AG09309 (cell line): Measurements from ENCODE around the gene POLD2.

ENCODE experiments used
- DNase-seq: peaks from one replicate; pipeline ENCODE4 v3.0.0-alpha.2; 2010; ENCODE audit warnings: low read depth
- H3K4me3 ChIP-seq: 2 replicates; pipeline ENCODE4 v1.5.1; 2011; ENCODE audit warnings: mild to moderate bottlenecking, low read depth, low read length, moderate library complexity; ENCODE audit not compliant: control insufficient read depth
- CTCF ChIP-seq: IDR thresholded peaks from 2 replicates; pipeline ENCODE4 v1.5.1; 2011; ENCODE audit warnings: mild to moderate bottlenecking, low read depth, low read length, inconsistent platforms; ENCODE audit not compliant: insufficient read depth, control insufficient read depth; ENCODE audit errors: missing control alignments

The POLD2 gene

GRCh38 chr7:44086627-44087026 is 36.7 kb downstream of the POLD2 start:
- no peak for TF ChIP-seq CTCF
- no peak overlapping the region for H3K4me3 ChIP-seq
- no peak for DNase-seq

- TF ChIP-seq CTCF: peak; percentile 13
- H3K4me3 ChIP-seq: no peak overlapping the region
- DNase-seq: no peak
Observed at GRCh38 chr7:44085546-44085945, 37.8 kb downstream of the POLD2 start.

GRCh38 chr7:44084701-44085100 is 38.6 kb downstream of the POLD2 start:
- no peak overlapping the region for H3K4me3 ChIP-seq
- peak; percentile 60 for DNase-seq
- no peak for TF ChIP-seq CTCF

- no peak for DNase-seq
- H3K4me3 ChIP-seq: no peak overlapping the region
- no peak for TF ChIP-seq CTCF
Observed at GRCh38 chr7:44083796-44084195, 39.6 kb downstream of the POLD2 start.

GRCh38 chr7:44082541-44083207 is 40.7 kb downstream of the POLD2 start:
- peak; percentile 95 for DNase-seq
- peak overlapping the region; percentile 35 for H3K4me3 ChIP-seq
- no peak for TF ChIP-seq CTCF

DNA sequence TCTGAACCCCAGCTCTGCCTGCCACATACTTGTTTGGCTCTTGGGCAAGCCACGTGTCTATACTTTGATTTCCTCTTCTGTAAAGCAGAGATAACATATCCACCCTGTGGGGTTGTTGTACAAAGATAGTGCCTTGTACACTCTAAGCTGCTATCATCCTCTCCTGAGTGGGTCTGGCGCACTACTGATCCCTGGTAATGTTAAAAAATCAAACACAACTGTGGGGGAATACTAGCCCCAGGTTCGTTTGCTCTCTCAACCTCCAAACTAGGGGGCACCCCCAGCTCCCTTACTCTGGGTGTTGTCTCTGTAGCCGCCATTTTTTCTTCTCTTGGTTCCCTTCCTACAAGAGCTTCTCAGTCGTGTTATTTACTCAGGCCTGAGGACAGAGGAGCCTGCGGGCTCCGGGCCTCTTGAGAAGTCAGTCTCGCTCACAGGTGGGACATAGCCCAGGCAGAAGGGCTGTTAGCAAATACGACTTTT is 42.0 kb downstream of the POLD2 start:
- no peak for TF ChIP-seq CTCF
- DNase-seq: no peak
- peak overlapping the region; percentile 44 for H3K4me3 ChIP-seq
